CMK (cell line): Measurements from ENCODE around the gene FGF1.

ENCODE experiments used
- DNase-seq: peaks from one replicate; pipeline ENCODE4 v3.0.0-alpha.2; 2010; ENCODE audit warnings: low read depth

The FGF1 gene

GRCh38 chr5:142642427-142642826, 43.5 kb downstream of the FGF1 start:
- DNase-seq: no peak

DNA sequence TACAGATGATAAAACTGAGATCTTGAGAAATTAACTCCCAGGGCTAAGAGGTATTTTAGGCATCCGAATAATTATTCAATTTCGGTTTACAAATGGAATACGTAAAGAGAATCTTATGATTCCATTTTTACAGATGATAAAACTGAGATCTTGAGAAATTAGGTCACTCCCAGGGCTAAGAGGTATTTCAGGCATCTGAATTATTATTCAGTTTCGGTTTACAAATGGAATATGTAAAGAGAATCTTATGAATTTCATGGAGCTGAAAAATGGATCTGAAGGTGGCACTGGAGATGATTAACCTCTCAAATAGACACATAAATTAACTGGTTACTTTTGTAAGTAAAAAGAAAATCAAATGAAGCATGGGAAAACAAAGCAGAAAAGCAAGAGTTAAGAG, 44.2 kb downstream of the FGF1 start:
- no peak for DNase-seq

DNA sequence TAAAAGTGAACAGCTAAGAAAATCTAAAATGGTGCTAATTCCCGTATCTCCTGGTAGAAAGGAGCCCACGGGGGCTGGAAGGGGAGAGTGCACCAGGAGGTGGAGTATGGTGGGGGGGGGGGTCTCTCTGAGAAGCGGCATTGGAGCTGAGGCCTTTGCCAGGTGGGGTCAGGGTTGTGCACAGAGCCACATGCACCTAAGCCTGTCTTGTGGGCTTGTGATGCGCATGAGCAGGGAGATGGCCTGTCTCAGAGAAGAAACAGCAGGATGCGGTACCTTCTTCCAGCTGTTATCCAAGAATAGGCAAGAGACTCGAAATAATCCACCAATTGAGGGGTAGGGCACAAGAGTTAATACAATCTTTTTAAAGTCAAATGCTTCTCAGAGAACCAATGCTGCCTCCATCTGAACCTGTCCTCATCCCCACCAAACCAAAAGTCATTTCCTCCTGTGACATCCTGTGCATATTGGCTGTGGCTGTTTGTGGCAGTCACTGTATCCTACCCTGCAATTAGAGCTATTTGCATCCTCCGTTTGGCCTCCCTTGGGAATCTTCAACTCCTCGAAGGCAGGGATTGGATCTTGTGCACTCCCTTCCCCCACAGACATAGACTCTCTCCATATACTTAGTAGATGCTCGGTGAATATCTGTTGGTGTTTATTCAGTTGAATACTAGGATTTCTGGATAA, 45.4 kb downstream of the FGF1 start:
- DNase-seq: no peak

DNA sequence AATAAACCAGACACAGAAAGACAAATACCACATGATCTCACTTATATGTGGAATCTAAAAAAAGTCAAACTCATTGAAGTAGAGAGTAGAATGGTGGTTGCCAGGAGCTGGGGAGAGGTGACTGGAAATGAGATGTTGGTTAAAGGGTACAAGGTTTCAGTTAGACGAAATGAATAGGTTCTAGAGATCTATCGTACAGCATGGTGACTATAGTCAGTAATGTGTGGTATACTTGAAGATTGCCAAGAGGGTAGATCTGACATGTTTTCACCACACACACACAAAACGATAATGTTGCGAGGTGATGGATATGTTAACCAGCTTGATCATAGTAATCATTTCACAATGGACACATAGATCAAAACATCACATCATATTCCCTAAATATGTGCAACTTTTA, 46.4 kb downstream of the FGF1 start:
- no peak for DNase-seq

- DNase-seq: no peak
Observed at GRCh38 chr5:142637871-142638270, 48.0 kb downstream of the FGF1 start.

- no peak for DNase-seq
Observed at GRCh38 chr5:142636698-142637324, 49.1 kb downstream of the FGF1 start.

GRCh38 chr5:142636093-142636492, 49.8 kb downstream of the FGF1 start:
- no peak for DNase-seq

GRCh38 chr5:142634216-142635011, 51.5 kb downstream of the FGF1 start:
- DNase-seq: no peak

DNA sequence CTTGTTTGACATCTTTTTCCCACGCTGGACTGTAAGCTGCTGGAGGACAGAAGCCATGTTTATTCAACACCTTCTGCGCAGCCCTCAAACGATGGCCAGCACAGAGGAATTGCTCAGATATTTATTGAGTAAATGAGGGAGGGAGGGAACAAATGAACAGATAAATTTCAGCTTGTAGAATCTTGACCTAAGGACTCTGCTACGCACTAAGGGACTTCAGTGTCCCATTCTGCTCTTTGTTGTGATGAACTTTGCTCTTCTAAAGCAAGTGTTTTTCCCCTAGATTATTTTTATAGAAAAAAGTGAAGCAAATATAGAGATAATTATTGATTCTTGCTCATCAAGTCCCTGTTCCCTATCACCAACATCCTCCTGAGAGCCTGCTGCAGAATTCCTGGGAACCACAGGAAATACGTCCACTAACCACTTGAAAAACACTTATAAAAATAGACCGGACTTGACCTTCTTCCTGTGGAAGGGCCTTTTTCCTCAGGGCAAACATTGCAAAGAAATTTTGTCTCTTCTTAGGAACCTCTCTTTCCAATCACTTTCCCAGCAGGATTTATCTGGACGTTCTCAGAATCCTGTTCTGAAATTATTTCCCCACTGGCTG, 54.9 kb downstream of the FGF1 start:
- no peak for DNase-seq

GRCh38 chr5:142627383-142628217, 58.3 kb downstream of the FGF1 start:
- DNase-seq: no peak

GRCh38 chr5:142626786-142627185, 59.1 kb downstream of the FGF1 start:
- no peak for DNase-seq

DNA sequence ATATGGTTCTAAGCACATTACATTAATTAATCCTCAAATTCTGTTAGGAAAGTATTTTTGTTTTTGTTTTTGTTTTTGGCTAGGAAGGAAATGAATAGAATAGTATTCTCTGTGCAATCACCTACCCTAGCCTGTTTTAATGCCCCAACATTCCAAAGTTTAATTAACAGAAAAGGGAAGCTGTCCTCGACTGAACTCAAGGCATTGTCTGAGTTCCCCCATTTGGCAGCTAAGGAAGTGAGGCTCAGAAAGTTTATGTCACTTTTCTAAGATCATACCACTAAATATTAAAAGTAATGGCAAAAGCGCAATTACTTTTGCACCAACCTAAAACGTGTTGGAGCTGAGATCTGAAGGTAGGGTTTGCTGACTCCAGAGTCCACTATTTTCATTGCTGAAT, 59.8 kb downstream of the FGF1 start:
- DNase-seq: no peak

- DNase-seq: no peak
Observed at GRCh38 chr5:142621227-142621626, 64.7 kb downstream of the FGF1 start.

- no peak for DNase-seq
Observed at GRCh38 chr5:142619815-142620214, 66.1 kb downstream of the FGF1 start.

DNA sequence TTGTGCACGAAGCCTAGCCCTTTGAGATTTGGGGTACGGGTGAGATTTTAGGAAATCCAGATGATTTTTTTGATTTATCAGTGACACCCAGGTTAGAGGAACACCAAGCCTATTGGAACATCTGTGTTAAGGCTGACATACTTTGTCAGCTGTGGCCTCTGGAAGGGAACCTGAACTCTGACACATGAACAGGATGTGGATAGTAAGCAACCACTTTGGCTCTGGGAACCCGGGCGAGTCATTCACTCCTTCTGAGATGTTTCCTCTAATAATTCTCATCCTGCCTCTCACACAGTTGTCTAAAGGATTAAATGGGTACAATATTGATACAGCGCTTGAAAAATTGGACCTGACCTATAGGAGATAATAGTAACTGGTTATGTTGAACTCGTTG, 67.8 kb downstream of the FGF1 start:
- DNase-seq: no peak

DNA sequence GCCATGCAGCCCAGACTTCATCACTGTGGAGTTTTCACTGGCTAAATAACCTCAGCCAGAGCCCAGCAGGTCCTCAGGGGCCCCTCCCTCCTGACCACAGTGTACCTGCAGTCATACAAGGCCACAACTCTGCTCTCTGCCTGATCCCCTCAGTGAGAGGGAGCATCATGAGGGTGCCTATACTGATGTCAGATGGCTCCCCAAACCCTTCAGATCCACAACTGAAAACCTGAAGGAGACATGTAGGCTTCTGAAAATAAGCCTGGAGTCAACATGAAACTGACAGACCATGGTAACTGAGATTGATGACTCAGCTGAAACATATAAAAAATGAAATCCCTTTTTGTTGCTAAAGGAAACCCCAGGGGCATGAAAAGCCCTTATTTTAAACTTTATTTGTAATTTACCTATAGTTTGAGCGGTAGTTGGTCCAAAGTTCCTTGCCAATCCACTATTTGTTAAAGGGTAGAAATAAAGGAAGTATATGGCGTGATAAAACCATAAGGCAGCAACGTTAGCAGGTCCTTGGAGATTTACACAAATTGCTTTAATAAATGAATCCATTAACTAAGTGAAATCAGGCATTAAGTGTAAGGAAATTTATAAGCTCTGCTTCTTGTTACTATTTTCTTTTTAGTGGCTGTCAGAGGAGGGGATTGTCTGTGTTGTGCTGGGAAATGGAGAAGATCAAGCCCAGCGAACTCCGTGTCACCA, 68.3 kb downstream of the FGF1 start:
- no peak for DNase-seq

- DNase-seq: no peak
Observed at GRCh38 chr5:142615948-142616347, 69.9 kb downstream of the FGF1 start.

DNA sequence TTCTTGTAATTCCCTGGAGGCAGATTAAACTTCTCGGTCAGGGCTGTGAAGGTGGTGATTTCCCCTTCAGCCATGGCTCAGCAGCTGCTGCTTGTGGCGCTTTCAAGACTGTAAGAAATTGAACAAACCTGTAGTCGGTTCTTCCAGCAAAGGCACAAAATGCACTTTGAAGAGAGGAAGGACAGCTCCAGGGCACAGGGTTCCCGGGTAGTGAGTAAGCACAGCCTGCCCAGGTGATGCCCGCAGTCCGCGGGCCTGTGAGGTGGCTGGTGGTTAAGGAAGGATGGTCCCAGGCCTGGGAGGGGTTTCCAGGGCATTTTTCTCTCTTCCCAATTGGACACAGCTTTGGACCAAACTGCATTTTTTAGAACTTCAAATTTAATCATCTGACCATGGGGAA, 71.8 kb downstream of the FGF1 start:
- DNase-seq: no peak

DNA sequence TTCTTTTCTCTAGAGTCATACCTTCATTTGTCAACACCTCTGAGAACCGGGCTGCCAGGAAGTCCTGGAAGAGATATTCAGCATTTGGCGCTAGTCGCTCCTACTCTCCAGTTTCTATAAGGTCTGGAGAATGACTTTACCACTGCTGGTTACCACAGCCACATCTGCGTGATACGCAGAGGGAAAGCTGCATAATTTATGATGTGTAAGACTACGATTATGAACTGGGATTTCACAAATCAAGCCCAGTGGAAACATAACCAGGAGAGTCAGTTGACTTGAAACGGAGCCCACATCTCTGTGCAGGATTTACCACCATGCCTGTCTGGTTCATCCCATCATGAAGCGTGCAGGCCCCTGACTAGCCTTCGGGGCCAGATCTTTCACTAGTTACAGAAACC, 72.6 kb downstream of the FGF1 start:
- no peak for DNase-seq

DNA sequence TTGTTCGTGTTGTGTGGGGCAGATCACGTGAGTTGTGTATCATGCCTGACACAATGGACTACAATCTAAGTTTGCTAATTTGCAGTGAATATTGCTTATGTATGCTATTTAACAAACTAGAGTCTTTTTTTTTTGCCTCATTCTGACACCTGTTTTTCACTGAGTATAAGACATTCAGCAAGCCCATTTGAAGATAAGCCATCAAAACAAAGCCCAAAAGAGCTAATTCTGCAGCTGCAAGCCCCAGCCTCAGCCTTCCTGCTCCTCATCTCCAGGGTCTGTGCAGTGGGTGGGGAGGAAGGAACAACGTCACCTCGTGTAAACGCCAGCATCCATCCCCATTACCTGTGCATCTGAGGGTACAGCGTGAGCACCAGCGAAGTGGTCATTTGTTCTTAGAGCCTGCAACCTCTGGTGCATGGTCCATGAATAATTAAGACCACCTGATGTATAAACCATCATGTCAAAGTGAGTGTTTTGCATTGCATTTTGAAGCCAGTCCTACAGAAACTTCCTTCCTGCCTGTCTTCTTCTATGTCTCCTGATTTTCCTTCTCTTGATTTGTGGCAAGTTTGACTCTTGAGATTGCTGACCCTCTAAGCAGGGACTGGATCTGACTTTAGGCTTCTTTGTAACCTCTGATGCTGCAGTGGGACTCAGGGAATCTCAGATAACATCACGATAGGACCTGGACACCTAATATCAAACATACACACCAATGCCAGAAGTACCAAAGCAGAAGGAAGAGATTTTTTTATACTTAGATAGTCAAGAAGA, 73.2 kb downstream of the FGF1 start:
- DNase-seq: no peak

DNA sequence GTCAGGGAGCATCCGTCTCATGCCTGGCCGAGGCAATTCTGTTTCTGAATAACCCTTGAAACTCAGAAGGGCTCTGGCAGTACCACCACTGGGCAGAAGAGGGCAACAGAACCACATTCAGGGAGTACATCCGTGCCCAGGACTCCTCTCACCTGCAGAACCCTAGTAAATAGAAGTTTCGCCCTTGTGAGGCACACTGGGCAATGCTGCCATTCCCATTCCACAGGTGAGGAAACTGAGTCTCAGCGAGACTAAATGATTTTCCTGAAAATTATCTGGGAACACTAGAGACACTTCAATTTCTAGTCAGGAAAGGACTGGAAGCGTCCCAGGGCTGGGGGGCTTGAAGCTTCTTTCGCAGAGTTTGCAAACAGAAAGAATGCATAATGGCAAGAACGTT, 74.7 kb downstream of the FGF1 start:
- no peak for DNase-seq
